H54 (cell line): ENCODE measurements around the gene FFAR1.

ENCODE experiments used
- DNase-seq: peaks from one replicate; pipeline ENCODE4 v3.0.0; 2011; ENCODE audit warnings: low spot score, mixed read lengths; ENCODE audit not compliant: insufficient read length
- FAIRE-seq: peaks from 3 replicates; lab custom pipeline; 2011; peaks lifted over from hg19 to GRCh38; lab: Jason Lieb, UNC
- POLR2A ChIP-seq: IDR thresholded peaks from 2 replicates; pipeline ENCODE4 v1.6.1; 2011; ENCODE audit warnings: low read depth, mild to moderate bottlenecking, low read length

Gene FFAR1

GRCh38 chr19:35321291-35321690 lies 26.4 kb upstream of the FFAR1 start:
- FAIRE-seq, result no peak
- TF ChIP-seq POLR2A, result no peak
- no peak for DNase-seq

DNA sequence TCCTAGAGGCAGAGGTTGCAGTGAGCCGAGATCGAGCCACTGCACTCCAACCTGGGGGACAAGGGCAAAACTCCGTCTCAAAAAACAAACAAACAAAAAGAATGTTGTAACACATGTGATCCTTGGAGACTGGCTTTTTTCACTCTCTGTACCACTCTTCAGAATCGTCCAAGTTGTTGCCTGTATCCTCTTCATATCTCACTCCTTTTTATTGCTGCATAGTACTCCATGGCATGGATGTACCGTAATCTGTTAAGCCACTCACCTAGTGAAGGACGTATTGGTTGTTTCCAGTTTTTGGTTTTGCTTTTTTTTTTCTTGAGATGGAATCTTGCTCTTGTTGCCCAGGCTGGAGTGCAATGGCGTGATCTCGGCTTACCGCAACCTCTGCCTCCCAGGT lies 25.7 kb upstream of the FFAR1 start:
- FAIRE-seq, result no peak
- DNase-seq, result no peak
- no peak for TF ChIP-seq POLR2A

DNA sequence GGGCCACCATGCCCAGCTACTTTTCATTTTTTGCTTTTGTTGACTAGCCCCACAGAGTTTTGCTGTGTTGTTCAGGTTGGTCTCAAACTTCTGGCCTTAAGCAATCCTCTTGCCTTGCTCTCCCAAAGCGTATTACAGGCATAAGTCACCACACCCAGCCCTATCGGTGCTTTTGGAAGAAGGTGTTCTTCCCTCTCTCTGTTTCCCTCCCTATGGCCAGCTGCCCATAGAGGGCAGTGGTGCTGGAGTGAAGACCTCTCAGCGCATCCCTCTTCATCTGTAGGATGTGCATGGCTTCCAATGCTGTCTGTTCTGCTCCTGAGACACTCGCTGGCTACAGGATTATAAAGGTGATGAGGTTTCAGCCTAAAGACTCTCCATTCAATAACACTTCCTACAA lies 20.1 kb upstream of the FFAR1 start:
- no peak for DNase-seq
- peak; percentile 20 for FAIRE-seq
- TF ChIP-seq POLR2A, result no peak

DNA sequence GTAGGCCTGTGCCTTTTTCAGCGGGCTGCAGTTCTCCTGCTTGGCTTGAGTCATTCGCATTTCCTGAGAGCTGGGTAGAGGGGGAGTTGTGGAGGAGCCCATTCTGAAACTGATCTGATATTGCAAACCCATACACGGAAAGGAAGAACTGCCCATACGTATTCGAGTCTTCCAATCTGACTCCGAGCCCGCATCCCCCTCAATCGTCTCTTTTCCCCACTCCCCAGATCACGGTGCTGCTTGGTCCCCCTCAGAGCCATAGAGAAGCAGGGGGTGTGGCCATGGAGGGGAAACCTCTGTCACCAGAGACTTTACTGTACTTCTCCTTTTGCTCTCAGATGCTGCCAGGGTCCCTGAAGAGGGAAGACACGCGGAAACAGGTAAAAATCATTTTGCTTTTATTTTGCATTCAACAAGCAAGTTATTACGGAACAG lies 18.8 kb upstream of the FFAR1 start, which contains the start of gene CD22:
Gene CD22, plus strand, starts transcription at position 337 of the 435 bp plus-strand sequence. CDS start 2,854 bp downstream, outside the sequence.
- FAIRE-seq (no peak), DNase-seq (no peak)
- TF ChIP-seq POLR2A, result no peak

GRCh38 chr19:35329323-35329722 lies 18.4 kb upstream of the FFAR1 start:
- FAIRE-seq (no peak), DNase-seq (no peak)
- TF ChIP-seq POLR2A, result no peak

GRCh38 chr19:35330475-35330874 lies 17.2 kb upstream of the FFAR1 start:
- TF ChIP-seq POLR2A, result no peak
- FAIRE-seq, result no peak
- DNase-seq, result no peak

- FAIRE-seq (no peak), DNase-seq (no peak)
Measured at GRCh38 chr19:35331551-35332214, 16.0 kb upstream of the FFAR1 start.

DNA sequence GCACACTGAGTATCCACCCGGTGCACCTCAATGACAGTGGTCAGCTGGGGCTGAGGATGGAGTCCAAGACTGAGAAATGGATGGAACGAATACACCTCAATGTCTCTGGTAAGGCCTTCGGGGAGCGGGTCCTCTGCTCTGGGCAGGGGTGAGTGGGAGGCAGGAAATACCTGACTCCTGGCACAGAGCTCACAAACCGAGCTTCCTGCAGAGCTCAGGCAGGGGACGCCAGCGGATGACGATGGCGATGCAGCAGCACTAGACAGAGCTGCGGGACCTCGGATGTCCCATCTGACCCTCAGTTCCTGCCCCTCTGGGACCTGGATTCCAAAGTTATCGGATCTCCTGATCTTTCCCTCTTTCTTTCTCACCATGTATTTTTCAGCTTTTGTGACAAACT lies 14.9 kb upstream of the FFAR1 start:
- DNase-seq, result no peak
- no peak for TF ChIP-seq POLR2A
- no peak for FAIRE-seq

More at GRCh38 chr19:35331551-35332214, 16.0 kb upstream of the FFAR1 start:
- TF ChIP-seq POLR2A, result no peak

GRCh38 chr19:35334144-35334753 lies 13.5 kb upstream of the FFAR1 start:
- no peak for FAIRE-seq
- TF ChIP-seq POLR2A, result no peak

GRCh38 chr19:35336166-35336955 lies 11.3 kb upstream of the FFAR1 start:
- DNase-seq (no peak), FAIRE-seq (no peak)
- TF ChIP-seq POLR2A, result no peak

More at GRCh38 chr19:35334144-35334753, 13.5 kb upstream of the FFAR1 start:
- no peak for DNase-seq

GRCh38 chr19:35337097-35337983 lies 10.4 kb upstream of the FFAR1 start:
- no peak for DNase-seq
- no peak for TF ChIP-seq POLR2A
- FAIRE-seq, result no peak

DNA sequence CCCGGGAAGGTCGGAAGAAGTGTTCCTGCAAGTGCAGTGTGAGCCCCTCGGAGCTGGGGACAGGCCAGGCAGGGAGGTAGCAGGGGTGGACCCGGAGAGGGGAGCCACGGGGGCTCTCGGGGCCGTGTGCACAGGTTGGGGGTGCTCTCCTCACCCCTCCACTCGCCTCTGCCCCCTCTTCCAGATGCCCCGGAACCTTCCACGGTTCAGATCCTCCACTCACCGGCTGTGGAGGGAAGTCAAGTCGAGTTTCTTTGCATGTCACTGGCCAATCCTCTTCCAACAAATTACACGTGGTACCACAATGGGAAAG lies 9.8 kb upstream of the FFAR1 start:
- no peak for TF ChIP-seq POLR2A
- DNase-seq, result no peak
- FAIRE-seq, result no peak

DNA sequence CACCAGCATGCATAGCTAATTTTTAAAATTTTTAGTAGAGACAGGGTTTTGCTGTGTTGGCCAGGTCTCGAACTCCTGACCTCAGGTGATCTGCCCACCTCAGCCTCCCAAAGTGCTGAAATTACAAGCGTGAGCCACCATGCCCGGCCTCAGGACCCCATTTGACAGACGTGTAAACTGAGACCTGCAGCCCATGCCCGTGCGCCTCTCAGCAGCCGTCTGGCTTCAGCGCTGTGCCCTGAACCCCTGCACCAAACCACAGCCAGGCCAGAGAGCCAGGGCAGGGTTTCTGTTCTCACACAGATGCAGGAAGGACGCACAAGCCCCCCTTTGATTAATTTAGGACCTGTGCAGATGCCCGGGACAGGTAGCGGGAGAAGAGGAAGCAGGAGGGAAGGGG lies 7.3 kb upstream of the FFAR1 start:
- TF ChIP-seq POLR2A, result no peak
- no peak for FAIRE-seq
- DNase-seq, result no peak

DNA sequence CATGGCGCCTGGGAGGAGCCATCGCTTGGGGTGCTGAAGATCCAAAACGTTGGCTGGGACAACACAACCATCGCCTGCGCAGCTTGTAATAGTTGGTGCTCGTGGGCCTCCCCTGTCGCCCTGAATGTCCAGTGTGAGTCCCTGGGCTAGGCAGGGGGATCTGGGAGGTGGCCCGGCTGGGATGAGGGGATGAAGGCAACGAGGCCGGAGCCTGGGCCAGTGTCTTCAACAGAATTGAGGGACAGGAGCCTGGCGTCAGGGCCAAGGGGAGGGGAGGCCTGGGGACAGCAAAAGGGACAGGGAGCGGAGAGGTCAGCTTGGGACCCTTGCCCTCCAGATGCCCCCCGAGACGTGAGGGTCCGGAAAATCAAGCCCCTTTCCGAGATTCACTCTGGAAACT lies 6.7 kb upstream of the FFAR1 start:
- no peak for TF ChIP-seq POLR2A
- DNase-seq, result no peak
- no peak for FAIRE-seq
